RWPE2 (cell line): ENCODE measurements around the gene PEX11G.
A peak's percentile ranks its signal among the peaks of the same experiment; 100 is the strongest.

ENCODE experiments used
- ATAC-seq: fragments of 200-7000 bp; cut with Tn5 transposase; 3 replicates; pipeline ENCODE4 v1.9.1; 2021; ENCODE audit warnings: low read depth
- DNase-seq: peaks from one replicate; pipeline ENCODE4 v3.0.0-alpha.2; 2020; ENCODE audit warnings: low spot score
- H3K27ac ChIP-seq: fragments of 450-650 bp; 2 replicates; pipeline ENCODE4 v1.5.1; 2017; ENCODE audit warnings: mild to moderate bottlenecking; ENCODE audit not compliant: poor library complexity, severe bottlenecking
- H3K27me3 ChIP-seq: fragments of 250-450 bp; sonication (Bioruptor Pico); 2 replicates; pipeline ENCODE4 v1.5.1; 2021; ENCODE audit warnings: mild to moderate bottlenecking, moderate library complexity; ENCODE audit not compliant: insufficient read depth, poor library complexity, severe bottlenecking
- H3K36me3 ChIP-seq: fragments of 250-450 bp; sonication (Bioruptor Pico); 2 replicates; pipeline ENCODE4 v1.5.1; 2020; ENCODE audit warnings: low read depth, mild to moderate bottlenecking, moderate library complexity
- H3K4me1 ChIP-seq: fragments of 250-450 bp; sonication (Bioruptor Pico); 2 replicates; pipeline ENCODE4 v1.5.1; 2021; ENCODE audit warnings: mild to moderate bottlenecking, moderate library complexity; ENCODE audit not compliant: insufficient read depth, poor library complexity, severe bottlenecking
- H3K4me3 ChIP-seq: fragments of 250-450 bp; sonication (Bioruptor Pico); 2 replicates; pipeline ENCODE4 v1.5.1; 2021; ENCODE audit warnings: mild to moderate bottlenecking, moderate library complexity; ENCODE audit not compliant: severe bottlenecking
- H3K9me3 ChIP-seq: fragments of 250-450 bp; sonication (Bioruptor Pico); 2 replicates; pipeline ENCODE4 v1.5.1; 2021; ENCODE audit warnings: mild to moderate bottlenecking, moderate library complexity; ENCODE audit not compliant: severe bottlenecking
- CTCF ChIP-seq: fragments of 450-650 bp; IDR thresholded peaks from one replicate; pipeline ENCODE4 v1.5.1; 2017; ENCODE audit warnings: mild to moderate bottlenecking, moderate library complexity; ENCODE audit not compliant: poor library complexity, severe bottlenecking

Gene PEX11G

GRCh38 chr19:7516333-7516732 lies 27.5 kb upstream of the PEX11G start:
- H3K27ac ChIP-seq: peak overlapping the region; percentile 45

GRCh38 chr19:7515645-7516151 lies 26.9 kb upstream of the PEX11G start, which contains the start of gene ZNF358:
Gene ZNF358, plus strand, starts transcription at chr19:7516103. Its CDS starts 3,140 bp downstream, at chr19:7519243.
- H3K9me3 ChIP-seq: no peaks in the 10 kb centered on the region
- H3K27me3 ChIP-seq: no peaks in the 10 kb centered on the region
- H3K36me3 ChIP-seq: no peaks in the 10 kb centered on the region
- no peaks in the 10 kb centered on the region for H3K4me1 ChIP-seq
- H3K4me3 ChIP-seq: peak within 1 kb of the TSS; percentile 42
- ATAC-seq (peak; percentile 85), DNase-seq (no peak)
- TF ChIP-seq CTCF: no peak
- H3K27ac ChIP-seq: peak within 1 kb of the TSS; percentile 45

More at GRCh38 chr19:7516333-7516732, 27.5 kb upstream of the PEX11G start:
- ATAC-seq: no peak
- Histone ChIP-seq H3K4me1 (no peaks in the 10 kb centered on the region), H3K9me3 (no peaks in the 10 kb centered on the region), H3K27me3 (no peaks in the 10 kb centered on the region), H3K36me3 (no peaks in the 10 kb centered on the region), H3K4me3 (peak overlapping the region; percentile 42)
- no peak for DNase-seq
- no peak for TF ChIP-seq CTCF

DNA sequence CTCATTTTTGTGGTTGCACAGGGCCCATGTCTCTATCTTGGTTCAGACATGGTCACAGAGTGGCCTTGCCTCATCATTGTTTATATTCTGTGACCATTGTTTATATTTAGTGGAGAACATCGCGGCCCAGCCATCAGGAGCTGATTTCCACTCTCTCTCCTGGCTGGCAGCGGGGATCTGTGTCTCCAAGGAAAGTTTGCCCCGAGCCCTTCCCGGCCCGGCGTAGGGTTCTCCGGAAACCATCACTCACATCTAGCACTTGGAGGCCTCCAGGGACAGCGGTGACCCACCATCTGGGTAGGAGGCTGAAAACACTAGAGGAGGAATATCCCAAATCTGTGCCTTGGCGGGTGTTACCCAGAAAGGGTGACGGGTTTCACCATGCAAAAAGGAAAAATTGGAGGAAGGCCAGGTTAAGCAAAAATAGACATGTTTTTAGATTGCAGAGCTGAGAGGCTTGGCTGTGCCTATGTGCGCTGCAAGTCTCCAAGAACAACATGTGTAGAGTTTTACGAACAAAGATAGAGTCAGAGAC lies 26.3 kb upstream of the PEX11G start:
- DNase-seq: no peak

GRCh38 chr19:7513809-7514642 lies 25.2 kb upstream of the PEX11G start:
- Histone ChIP-seq H3K4me1 (no peaks in the 10 kb centered on the region), H3K9me3 (no peaks in the 10 kb centered on the region), H3K4me3 (no peak overlapping the region), H3K27ac (no peak overlapping the region), H3K36me3 (no peaks in the 10 kb centered on the region), H3K27me3 (no peaks in the 10 kb centered on the region)
- ATAC-seq: no peak
- DNase-seq: no peak
- no peak for TF ChIP-seq CTCF

More for the DNA sequence above, 26.3 kb upstream of the PEX11G start:
- H3K4me1 ChIP-seq: no peaks in the 10 kb centered on the region
- no peak for TF ChIP-seq CTCF
- H3K36me3 ChIP-seq: no peaks in the 10 kb centered on the region
- no peaks in the 10 kb centered on the region for H3K27me3 ChIP-seq
- H3K27ac ChIP-seq: peak overlapping the region; percentile 45
- no peaks in the 10 kb centered on the region for H3K9me3 ChIP-seq
- ATAC-seq: no peak
- H3K4me3 ChIP-seq: peak overlapping the region; percentile 42
